NCI-H1930 (cell line): ENCODE measurements around the gene TP53.
A peak's percentile ranks its signal among the peaks of the same experiment; 100 is the strongest.

ENCODE experiments used
- DNase-seq, 2 experiments: peaks; one replicate each; lab custom pipeline; 2025; lab: John Stamatoyannopoulos, UW

TP53 gene

GRCh38 chr17:7687072-7687907 lies at the start of gene TP53:
Gene TP53, minus strand, starts transcription at chr17:7687490. Its CDS starts 10,896 bp downstream, at chr17:7676594.
- DNase-seq, result peak; percentile 87 to 88

DNA sequence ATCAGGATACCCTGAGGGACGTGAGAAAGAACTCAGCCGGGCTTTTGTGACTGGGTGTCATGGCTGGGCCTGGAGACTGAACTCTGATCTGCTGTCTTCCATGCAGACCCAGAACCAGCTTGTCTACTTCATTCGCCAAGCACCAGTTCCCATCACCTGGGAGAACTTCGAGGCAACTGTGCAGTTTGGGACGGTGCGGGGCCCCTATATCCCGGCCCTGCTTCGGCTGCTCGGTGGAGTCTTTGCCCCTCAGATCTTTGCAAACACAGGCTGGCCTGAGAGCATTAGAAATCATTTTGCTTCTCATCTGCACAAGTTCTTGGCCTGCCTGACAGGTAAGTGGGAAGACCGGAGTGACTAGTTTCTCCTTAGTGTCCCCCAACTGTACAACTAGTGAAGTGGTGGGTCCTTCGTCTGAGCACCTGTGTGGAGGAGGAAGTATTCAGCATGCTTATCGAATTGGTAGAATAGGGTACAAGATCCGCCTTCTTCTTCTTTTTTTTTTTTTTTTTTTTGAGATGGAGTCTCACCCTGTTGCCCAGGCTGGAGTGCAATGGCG lies 45.8 kb upstream of the TP53 start:
- no peak for DNase-seq

DNA sequence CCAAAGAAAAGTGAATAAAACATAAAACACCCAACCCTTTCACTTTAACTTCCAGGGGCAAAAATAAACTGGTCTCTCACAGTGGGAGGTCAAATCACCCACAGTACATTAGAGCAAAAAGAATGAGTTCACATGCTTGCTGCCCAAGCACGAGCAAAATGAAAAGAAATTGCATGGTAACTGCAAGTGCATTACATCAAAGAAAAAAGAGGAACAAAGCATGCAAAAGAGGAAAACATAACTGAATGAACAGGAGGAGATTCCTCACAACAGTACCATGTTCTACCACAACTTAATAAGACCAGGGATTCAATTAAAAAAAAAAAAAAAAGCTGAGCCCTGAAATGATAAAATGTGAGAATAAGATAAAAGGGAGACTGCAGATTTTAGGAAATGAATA lies 42.5 kb upstream of the TP53 start:
- DNase-seq, result no peak

- no peak for DNase-seq
These were observed 40.6 kb upstream of the TP53 start for GRCh38 chr17:7727886-7728285.

GRCh38 chr17:7721612-7722011 lies 34.3 kb upstream of the TP53 start:
- no peak for DNase-seq

DNA sequence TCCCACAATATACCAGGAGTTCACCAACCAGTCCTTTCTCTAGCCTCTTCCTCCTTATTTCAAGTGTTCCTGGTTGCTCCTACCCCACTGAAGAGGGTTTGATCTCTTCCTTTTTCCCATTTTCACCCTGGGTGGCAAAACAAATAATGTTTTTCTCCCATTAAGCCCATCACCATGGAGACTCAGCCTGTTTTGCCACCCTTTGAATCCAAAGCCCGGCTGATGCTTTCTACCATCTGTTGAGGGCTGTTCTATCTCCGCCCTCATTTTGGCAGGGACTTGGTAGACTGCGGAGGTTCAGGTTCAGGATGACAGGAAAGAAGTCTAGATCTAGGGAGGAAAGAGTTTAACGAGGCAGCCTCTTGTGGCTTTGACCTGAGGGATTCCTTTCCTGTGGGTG lies 32.8 kb upstream of the TP53 start:
- no peak for DNase-seq

GRCh38 chr17:7719661-7720060 lies 32.4 kb upstream of the TP53 start:
- DNase-seq, result no peak

GRCh38 chr17:7717756-7718350 lies 30.6 kb upstream of the TP53 start:
- DNase-seq, result no peak

GRCh38 chr17:7716901-7717755 lies 29.8 kb upstream of the TP53 start, which contains the start of gene DNAH2:
Gene DNAH2, plus strand, starts transcription at chr17:7717744. Its CDS starts 1,991 bp downstream, at chr17:7719735.
- peak; percentile 92 to 93 for DNase-seq

- no peak for DNase-seq
These were observed 28.9 kb upstream of the TP53 start for GRCh38 chr17:7715936-7716886.

DNA sequence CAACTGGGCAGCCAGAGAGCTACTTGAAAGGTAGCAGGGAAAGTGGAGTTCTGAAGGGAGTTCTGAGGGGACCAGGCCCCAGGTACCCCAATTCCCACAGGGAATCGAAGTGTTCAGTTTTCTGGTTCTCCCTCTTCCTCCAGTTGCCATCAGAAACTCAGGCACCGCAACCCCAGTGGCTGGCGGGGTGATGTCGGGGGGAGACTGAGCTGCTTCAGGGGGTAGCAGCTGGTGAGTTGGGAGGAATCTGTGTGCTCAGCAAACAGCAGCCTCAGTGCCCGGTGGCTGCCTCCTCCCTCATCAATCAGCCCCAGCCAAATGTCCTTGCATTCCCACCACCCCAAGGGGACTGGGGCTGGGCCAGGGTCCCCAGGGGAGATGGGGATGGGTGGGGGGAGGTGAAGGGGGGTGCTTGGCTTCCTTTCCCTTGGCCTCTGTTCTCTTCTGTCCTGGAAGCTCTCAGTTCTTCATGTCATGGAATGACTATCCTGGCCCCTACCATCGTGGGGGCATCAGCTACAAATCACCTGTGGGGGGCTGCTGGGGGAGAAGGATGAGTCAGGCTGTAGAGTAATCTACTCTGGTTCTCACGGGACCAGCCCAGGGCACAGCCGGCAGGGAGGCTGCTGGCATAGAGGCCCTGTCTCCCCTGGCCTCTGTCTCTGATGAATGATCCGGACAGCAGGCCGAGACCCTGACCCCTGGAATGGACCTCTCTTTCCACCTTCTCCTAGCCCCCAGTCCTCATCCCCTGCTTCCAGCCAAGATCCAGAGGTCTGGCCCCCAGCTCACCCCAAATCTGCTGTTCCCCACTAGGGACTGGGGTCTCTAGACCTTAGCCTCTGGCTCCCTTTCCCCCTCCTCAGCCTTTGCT lies 27.7 kb upstream of the TP53 start:
- DNase-seq, result no peak

GRCh38 chr17:7713782-7714181 lies 26.5 kb upstream of the TP53 start:
- DNase-seq, result no peak

DNA sequence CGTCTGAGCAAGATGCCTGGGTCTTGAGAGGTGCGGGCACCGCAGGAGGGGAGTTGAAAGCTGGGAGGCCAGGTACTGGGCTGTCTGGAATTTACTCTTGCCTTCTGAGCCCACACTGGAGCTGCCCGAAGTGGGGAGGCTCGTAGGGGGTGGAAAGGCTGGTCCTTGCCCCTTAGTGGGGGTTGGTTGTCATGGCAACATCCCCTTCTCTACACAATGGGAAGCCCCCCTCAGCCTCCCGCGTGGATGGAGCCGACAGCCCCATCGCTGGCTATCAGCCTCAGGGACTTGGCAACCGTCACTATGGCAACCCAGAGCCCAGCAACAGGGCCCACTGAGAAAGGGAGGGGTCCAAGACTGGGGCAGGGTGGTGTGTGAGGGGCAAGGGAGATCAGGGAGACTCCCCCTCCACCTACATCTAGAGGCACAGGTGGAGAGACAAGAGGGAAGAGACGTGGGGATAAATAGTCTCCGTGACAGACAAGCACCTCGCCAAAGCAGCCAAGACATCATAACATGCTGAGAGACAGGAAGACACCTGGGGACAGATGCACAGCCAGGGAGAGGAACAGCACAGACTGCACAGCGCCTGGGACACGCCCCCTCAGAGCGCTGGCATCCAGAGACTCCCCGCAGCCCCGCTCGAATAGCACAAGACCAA lies 25.0 kb upstream of the TP53 start:
- no peak for DNase-seq

DNA sequence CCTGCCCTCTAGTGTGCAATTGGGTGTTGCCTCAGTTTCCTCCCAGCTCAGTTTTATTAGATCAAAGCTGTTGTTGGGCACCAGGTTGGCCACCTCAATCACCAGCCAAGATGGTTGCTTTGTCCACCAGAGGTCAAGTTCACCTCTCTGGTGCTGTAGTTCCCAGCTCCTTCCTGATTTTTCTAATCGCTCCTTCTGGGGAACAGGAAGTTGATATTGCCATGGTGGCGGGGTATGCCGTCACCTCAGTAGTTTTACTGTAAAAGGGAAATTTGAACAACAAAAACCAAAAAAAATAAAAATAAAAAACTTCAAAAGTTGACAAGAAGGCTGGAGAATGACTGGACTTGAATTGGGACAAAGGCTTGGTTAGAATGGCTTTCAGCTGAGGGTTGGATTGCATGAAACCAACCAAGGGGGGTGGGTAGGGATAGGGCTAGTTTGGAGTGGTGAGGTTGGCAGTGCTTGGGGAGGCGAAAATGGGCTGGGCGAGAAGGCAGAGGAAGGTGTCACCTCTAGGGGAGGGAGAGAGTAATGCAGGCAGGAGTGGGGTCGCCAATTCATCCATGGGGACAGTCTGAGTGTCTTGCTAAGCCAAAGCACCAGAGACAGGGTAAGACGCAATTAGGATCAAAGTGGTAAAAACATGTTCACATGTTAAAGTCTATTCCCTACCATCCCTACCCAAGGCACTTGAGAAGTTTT lies 23.9 kb upstream of the TP53 start:
- DNase-seq, result no peak

DNA sequence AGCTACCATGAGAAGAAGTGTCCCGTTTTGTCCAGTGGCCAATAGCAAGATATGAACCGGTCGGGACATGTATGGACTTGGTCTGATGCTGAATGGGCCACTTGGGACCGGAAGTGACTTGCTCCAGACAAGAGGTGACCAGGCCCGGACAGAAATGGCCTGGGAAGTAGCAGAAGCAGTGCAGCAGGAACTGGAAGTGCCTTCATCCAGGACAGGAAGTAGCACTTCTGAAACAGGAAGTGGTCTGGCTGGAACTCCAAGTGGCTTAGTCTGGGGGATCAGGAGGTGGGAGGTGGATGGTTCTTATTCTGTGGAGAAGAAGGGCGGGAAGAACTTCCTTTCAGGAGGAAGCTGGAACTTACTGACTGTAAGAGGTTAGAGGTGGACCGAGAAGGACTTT lies 23.0 kb upstream of the TP53 start:
- no peak for DNase-seq

DNA sequence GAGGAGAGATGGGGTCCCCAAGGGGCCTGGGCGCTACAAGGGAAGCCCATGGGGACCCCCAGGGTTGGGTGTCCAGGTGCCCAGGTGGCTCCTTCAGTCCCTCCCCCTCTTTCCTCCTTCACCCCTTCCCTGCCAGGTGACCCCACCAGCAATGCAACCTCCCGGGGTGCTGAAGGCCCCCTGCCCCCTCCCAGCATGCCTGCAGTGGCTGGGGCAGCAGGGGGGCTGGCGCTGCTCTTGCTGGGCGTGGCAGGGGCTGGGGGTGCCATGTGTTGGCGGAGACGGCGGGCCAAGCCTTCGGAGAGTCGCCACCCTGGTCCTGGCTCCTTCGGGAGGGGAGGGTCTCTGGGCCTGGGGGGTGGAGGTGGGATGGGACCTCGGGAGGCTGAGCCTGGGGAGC lies 21.7 kb upstream of the TP53 start:
- no peak for DNase-seq

DNA sequence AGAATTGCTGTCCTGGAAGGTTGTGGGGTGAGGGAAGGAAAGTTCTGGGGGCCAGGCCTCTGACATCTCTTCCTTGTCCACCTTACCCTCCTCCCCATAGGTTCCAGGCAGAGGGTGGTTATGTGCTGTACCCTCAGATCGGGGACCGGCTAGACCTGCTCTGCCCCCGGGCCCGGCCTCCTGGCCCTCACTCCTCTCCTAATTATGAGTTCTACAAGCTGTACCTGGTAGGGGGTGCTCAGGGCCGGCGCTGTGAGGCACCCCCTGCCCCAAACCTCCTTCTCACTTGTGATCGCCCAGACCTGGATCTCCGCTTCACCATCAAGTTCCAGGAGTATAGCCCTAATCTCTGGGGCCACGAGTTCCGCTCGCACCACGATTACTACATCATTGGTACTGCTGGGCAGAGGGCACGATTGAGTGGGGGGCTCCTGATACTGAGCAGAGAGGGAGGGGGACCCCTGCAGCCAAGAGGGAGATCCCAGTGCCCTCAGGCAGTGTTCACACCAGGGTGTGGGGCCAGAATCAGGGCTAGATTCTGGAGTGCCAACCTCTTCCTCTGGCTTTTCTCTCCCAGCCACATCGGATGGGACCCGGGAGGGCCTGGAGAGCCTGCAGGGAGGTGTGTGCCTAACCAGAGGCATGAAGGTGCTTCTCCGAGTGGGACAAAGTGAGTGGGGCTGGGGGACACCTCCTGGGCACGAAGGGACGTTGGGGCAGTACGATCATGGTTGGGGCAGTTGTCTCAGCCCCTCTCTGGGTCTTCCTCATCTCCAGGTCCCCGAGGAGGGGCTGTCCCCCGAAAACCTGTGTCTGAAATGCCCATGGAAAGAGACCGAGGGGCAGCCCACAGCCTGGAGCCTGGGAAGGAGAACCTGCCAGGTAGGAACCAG lies 20.8 kb upstream of the TP53 start:
- no peak for DNase-seq

DNA sequence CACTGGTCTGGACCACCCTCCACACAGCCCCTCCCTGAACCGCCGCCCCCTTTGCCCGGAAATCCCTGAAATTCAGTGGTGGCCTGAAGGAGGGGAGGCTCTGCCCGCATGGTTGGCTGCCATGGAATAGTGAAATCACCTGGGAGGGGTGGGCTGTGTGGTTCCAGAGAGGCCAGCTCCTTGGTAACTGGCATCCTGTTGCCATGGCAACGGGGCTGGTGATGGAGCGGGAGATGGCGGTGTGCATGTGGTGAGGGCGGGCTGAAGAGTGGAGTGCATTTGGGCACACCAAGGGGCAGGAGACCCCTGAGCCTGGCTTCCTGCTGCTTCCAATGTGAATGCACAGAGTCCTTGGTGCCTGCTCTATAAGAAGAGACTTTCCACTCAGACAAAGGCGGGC lies 20.2 kb upstream of the TP53 start:
- DNase-seq, result no peak
